A673 (cell line): Measurements from ENCODE around the gene GNAQ. TPM values are rescaled to one million over a fixed set of nuclear protein-coding genes. Genes with fewer than 3 reads are reported as not detected.

Experiments used
- BruUV-seq: library from RNA; stranded (reverse); fragments of 400-500 nt; replicated peaks from 2 replicates; lab custom pipeline; 2021; lab: Mats Ljungman, UMichigan
- CTCF ChIA-PET: fragments of 300-600 bp; sonication (Branson Sonifier 250); formaldehyde crosslinking; loops from one replicate; lab custom pipeline; 2022; ENCODE audit warnings: antibody characterized with exemption; lab: Charles Lee
- POLR2A ChIA-PET: fragments of 300-600 bp; sonication (Branson Sonifier 250); formaldehyde crosslinking; loops from one replicate; lab custom pipeline; 2022; ENCODE audit warnings: antibody characterized with exemption; ENCODE audit not compliant: low non-redundant PET; lab: Charles Lee
- DNase-seq: peaks from one replicate; pipeline ENCODE4 v3.0.0-alpha.2; 2015; ENCODE audit warnings: low spot score
- H3K27ac ChIP-seq: fragments of 200-600 bp; sonication (generic); 2 replicates; pipeline ENCODE4 v1.5.1; 2016; ENCODE audit warnings: mixed run types, low read depth, mild to moderate bottlenecking, mixed read lengths, antibody characterized with exemption, low read length; ENCODE audit not compliant: poor library complexity, severe bottlenecking
- H3K27me3 ChIP-seq: fragments of 200-600 bp; sonication (generic); replicated peaks from 2 replicates; pipeline ENCODE4 v1.6.1; 2017; ENCODE audit warnings: mixed run types, low read depth, mild to moderate bottlenecking, mixed read lengths, antibody characterized with exemption, low read length; ENCODE audit not compliant: insufficient read depth, poor library complexity
- H3K36me3 ChIP-seq: fragments of 200-600 bp; sonication (generic); 2 replicates; pipeline ENCODE4 v1.6.1; 2016; ENCODE audit warnings: mixed run types, mild to moderate bottlenecking, mixed read lengths, antibody characterized with exemption, low read length; ENCODE audit not compliant: insufficient read depth, poor library complexity, severe bottlenecking
- H3K4me1 ChIP-seq: fragments of 200-600 bp; sonication (generic); 2 replicates; pipeline ENCODE4 v1.6.1; 2017; ENCODE audit warnings: mixed run types, mild to moderate bottlenecking, mixed read lengths, antibody characterized with exemption, low read length; ENCODE audit not compliant: insufficient read depth, poor library complexity, severe bottlenecking
- H3K4me3 ChIP-seq: fragments of 200-600 bp; sonication (generic); 2 replicates; pipeline ENCODE4 v1.5.1; 2016; ENCODE audit warnings: low read depth, mixed run types, mild to moderate bottlenecking, mixed read lengths, low read length; ENCODE audit not compliant: poor library complexity, severe bottlenecking
- H3K9me3 ChIP-seq: fragments of 200-600 bp; sonication (generic); 2 replicates; pipeline ENCODE4 v1.6.1; 2016; ENCODE audit warnings: mixed run types, low read depth, mild to moderate bottlenecking, mixed read lengths, antibody characterized with exemption, low read length; ENCODE audit not compliant: poor library complexity, severe bottlenecking
- CTCF ChIP-seq: fragments of 300-800, 200-600 bp; sonication (generic); conservative IDR thresholded peaks from 2 replicates; pipeline ENCODE4 v1.5.1; 2017; ENCODE audit warnings: low read depth, mild to moderate bottlenecking, antibody characterized with exemption, low read length, moderate library complexity, mixed read lengths
- EZH2 ChIP-seq: fragments of 200-600 bp; sonication (generic); IDR thresholded peaks from 2 replicates; pipeline ENCODE4 v1.6.1; 2017; ENCODE audit warnings: borderline replicate concordance, low read depth, mild to moderate bottlenecking, mixed read lengths, antibody characterized with exemption, low read length; ENCODE audit not compliant: poor library complexity, severe bottlenecking
- intact Hi-C: fragments of 100-400 bp; cut with micrococcal nuclease; formaldehyde crosslinking; loops from one replicate; pipeline ENCODE4 v1.10.0; 2022; ENCODE audit not compliant: unreplicated experiment
- total RNA-seq: library from RNA; stranded (reverse); gene quantifications from 2 replicates; pipeline ENCODE4 v1.2.3, GENCODE V29; 2021

The GNAQ gene
- total RNA-seq, 1 experiment from 2014 or later, result 69.9 TPM

GRCh38 chr9:77856615-77857014 lies 175.0 kb downstream of the GNAQ start:
- ChIA-PET POLR2A (no interaction called here), CTCF (no interaction called here)
- H3K36me3 ChIP-seq, result no peaks in the 10 kb centered on the region
- no peak overlapping the region for H3K4me3 ChIP-seq
- H3K9me3 ChIP-seq, result no peaks in the 10 kb centered on the region
- H3K27ac ChIP-seq, result no peak overlapping the region
- H3K4me1 ChIP-seq, result peaks cover 7% of the 10 kb centered on the region
- no peak for DNase-seq
- TF ChIP-seq EZH2, result no peak
- no peak for TF ChIP-seq CTCF
- intact Hi-C loops, result no loop called here
- no peaks in the 10 kb centered on the region for H3K27me3 ChIP-seq
- no TSS peak for BruUV-seq

GRCh38 chr9:77854916-77855311 lies 176.7 kb downstream of the GNAQ start:
- intact Hi-C loops, result no loop called here
- CTCF ChIA-PET, result no interaction called here
- Histone ChIP-seq H3K27ac (no peak overlapping the region), H3K27me3 (no peaks in the 10 kb centered on the region), H3K4me1 (peaks cover 7% of the 10 kb centered on the region), H3K9me3 (no peaks in the 10 kb centered on the region), H3K4me3 (no peak overlapping the region), H3K36me3 (no peaks in the 10 kb centered on the region)
- DNase-seq, result no peak
- BruUV-seq, result no TSS peak
- POLR2A ChIA-PET, result no interaction called here
- TF ChIP-seq CTCF, result no peak
- TF ChIP-seq EZH2, result no peak

- H3K4me3 ChIP-seq, result no peak overlapping the region
- DNase-seq, result no peak
- no peaks in the 10 kb centered on the region for H3K9me3 ChIP-seq
- ChIA-PET CTCF (no interaction called here), POLR2A (no interaction called here)
- BruUV-seq, result no TSS peak
- H3K27me3 ChIP-seq, result no peaks in the 10 kb centered on the region
- no peak for TF ChIP-seq CTCF
- H3K36me3 ChIP-seq, result no peaks in the 10 kb centered on the region
- H3K27ac ChIP-seq, result no peak overlapping the region
- H3K4me1 ChIP-seq, result peaks cover 7% of the 10 kb centered on the region
- intact Hi-C loops, result no loop called here
These were observed 177.2 kb downstream of the GNAQ start for GRCh38 chr9:77854258-77854915.
